Keratinocyte (primary cell): ENCODE measurements around the gene GPR62. TPM values are rescaled to one million over a fixed set of nuclear protein-coding genes. Genes with fewer than 3 reads are reported as not detected.

Experiments used
- DNase-seq: peaks from one replicate; pipeline ENCODE4 v3.0.0-alpha.2; 2011; ENCODE audit warnings: low read depth, missing footprints, low spot score
- FAIRE-seq: peaks from 2 replicates; lab custom pipeline; 2011; peaks lifted over from hg19 to GRCh38; lab: Jason Lieb, UNC
- H2AFZ ChIP-seq: 2 replicates; pipeline ENCODE4 v1.6.0; 2012; ENCODE audit warnings: low read length, control low read depth, inconsistent platforms; ENCODE audit not compliant: control insufficient read depth
- H3K27ac ChIP-seq: 2 replicates; pipeline ENCODE4 v1.5.1; 2011; ENCODE audit warnings: low read length; ENCODE audit not compliant: control insufficient read depth, insufficient read depth
- H3K27me3 ChIP-seq: 3 replicates; pipeline ENCODE4 v1.6.0; 2011; ENCODE audit warnings: low read length; ENCODE audit not compliant: control insufficient read depth, insufficient read depth; ENCODE audit errors: extremely low read depth
- H3K36me3 ChIP-seq, 2 experiments: 2 replicates in 1 of 2; 3 replicates in 1 of 2; pipeline ENCODE4 v1.5.1; 2011; ENCODE audit warnings: low read length in 2 of 2, mild to moderate bottlenecking in 1 of 2; ENCODE audit not compliant: control insufficient read depth in 2 of 2, insufficient read depth in 2 of 2; ENCODE audit errors: extremely low read depth in 1 of 2
- H3K4me1 ChIP-seq: 3 replicates; pipeline ENCODE4 v1.5.1; 2011; ENCODE audit warnings: low read length; ENCODE audit not compliant: control insufficient read depth, insufficient read depth; ENCODE audit errors: extremely low read depth
- H3K4me2 ChIP-seq: 3 replicates; pipeline ENCODE4 v1.6.0; 2011; ENCODE audit warnings: low read depth, low read length; ENCODE audit not compliant: control insufficient read depth, insufficient read depth; ENCODE audit errors: extremely low read depth
- H3K4me3 ChIP-seq, 3 experiments: fragments of 200-600 bp in 1 of 3; sonication (generic) in 1 of 3; 2 replicates in 2 of 3; 3 replicates in 1 of 3; pipeline ENCODE4 v1.5.1; 2011 to 2016; ENCODE audit warnings: low read length in 3 of 3, mild to moderate bottlenecking in 3 of 3, control low read depth in 2 of 3, inconsistent platforms in 1 of 3, low read depth in 1 of 3, mixed read lengths in 1 of 3, mixed run types in 1 of 3, moderate library complexity in 1 of 3; ENCODE audit not compliant: control insufficient read depth in 2 of 3, insufficient read depth in 2 of 3; ENCODE audit errors: extremely low read depth in 1 of 3
- H3K79me2 ChIP-seq: 2 replicates; pipeline ENCODE4 v1.6.0; 2012; ENCODE audit warnings: low read length; ENCODE audit not compliant: control insufficient read depth, insufficient read depth
- H3K9ac ChIP-seq: 3 replicates; pipeline ENCODE4 v1.6.0; 2011; ENCODE audit warnings: low read length; ENCODE audit not compliant: control insufficient read depth, insufficient read depth; ENCODE audit errors: extremely low read depth
- H3K9me1 ChIP-seq: 3 replicates; pipeline ENCODE4 v1.6.0; 2011; ENCODE audit warnings: low read length; ENCODE audit not compliant: control insufficient read depth, insufficient read depth; ENCODE audit errors: extremely low read depth
- H3K9me3 ChIP-seq: 2 replicates; pipeline ENCODE4 v1.5.1; 2012; ENCODE audit warnings: low read depth, low read length; ENCODE audit not compliant: control insufficient read depth
- H4K20me1 ChIP-seq: 3 replicates; pipeline ENCODE4 v1.6.0; 2011; ENCODE audit warnings: low read length; ENCODE audit not compliant: control insufficient read depth, insufficient read depth; ENCODE audit errors: extremely low read depth
- EZH2 ChIP-seq: IDR thresholded peaks from one replicate; pipeline ENCODE4 v1.6.1; 2012; ENCODE audit warnings: inconsistent platforms, mild to moderate bottlenecking, low read length, moderate library complexity
- dilution Hi-C: fragments of 300-500 bp; cut with MboI; formaldehyde crosslinking; loops from one replicate; pipeline ENCODE4 v1.7.0; 2020; ENCODE audit warnings: low sequenced_read_pairs; ENCODE audit not compliant: extremely low pct_ligation_motif_present
- polyA plus RNA-seq, 5 experiments: library from polyadenylated mRNA; depleted of rRNA in 3 of 5; stranded (reverse) in 3 of 5; stranded (forward) in 1 of 5; unstranded in 1 of 5; fragments of >200 nt; gene quantifications; 1 replicate in 1 of 5; 2 replicates in 3 of 5; 3 replicates in 1 of 5; pipeline versions ENCODE4 v1.2.1 to v1.2.3, GENCODE V29; 2011 to 2012; ENCODE audit warnings: missing spikeins in 2 of 5, low read depth in 1 of 5, low replicate concordance in 1 of 5
- TF ChIP-seq, protein P1 (sequence below), 3 experiments: IDR thresholded peaks in 1 of 3; conservative IDR thresholded peaks in 1 of 3; optimal IDR thresholded peaks in 1 of 3; 2 replicates in 2 of 3; 3 replicates in 1 of 3; pipeline versions ENCODE3 to v1.5.1; 2011; ENCODE audit warnings: low read length in 3 of 3, mild to moderate bottlenecking in 3 of 3, moderate library complexity in 2 of 3, control low read depth in 1 of 3, inconsistent platforms in 1 of 3; ENCODE audit not compliant: insufficient read depth in 2 of 3; ENCODE audit errors: extremely low read depth in 1 of 3

GPR62 gene
- polyA plus RNA-seq, 1 donor (not counting 4 experiments of a cell fraction or from before 2014, with no cell fraction given) = not detected

DNA sequence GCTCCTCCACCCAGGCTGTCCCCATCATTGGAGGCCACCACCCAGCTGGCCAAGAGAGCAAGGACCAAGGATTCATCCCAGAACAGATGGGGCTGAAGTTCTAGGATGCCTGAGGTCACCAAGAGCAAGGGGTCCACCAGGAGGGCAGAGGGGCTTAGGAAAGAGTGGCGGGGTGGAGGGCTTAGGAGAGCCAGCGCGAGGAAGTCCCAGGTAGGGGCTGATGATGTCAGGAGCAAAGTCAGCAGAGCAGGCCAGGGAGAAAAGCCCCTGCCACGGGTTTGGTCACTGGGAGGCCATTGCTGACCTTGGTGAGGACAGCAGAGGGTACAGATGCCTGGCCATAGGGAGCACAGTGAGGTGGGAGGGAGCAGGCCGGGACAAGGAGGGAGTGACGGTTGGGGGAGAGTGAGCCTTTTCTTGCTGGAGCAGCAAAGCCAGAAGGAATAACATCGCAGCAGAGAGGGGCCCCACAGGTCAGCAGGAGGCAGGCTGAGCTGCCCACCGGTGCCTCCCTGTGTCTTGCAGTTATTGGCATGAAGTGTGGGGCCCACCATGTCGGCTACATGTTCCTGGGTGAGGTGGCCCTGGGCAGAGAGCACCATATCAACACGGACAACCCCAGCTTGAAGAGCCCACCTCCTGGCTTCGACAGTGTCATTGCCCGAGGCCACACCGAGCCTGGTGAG is 7.8 kb upstream of the GPR62 start:
- Histone ChIP-seq H2AFZ (no peak overlapping the region), H3K9me1 (no peaks in the 10 kb centered on the region), H3K27me3 (peaks cover 2% of the 10 kb centered on the region), H3K79me2 (no peaks in the 10 kb centered on the region), H3K4me3 (no peak overlapping the region), H3K27ac (no peak overlapping the region), H3K4me1 (peaks cover 8% of the 10 kb centered on the region), H3K9ac (no peak overlapping the region), H3K9me3 (no peaks in the 10 kb centered on the region), H3K36me3 (peaks cover 0 to 1% of the 10 kb centered on the region in 2 experiments), H3K4me2 (no peak overlapping the region), H4K20me1 (no peaks in the 10 kb centered on the region)
- TF ChIP-seq EZH2 = no peak
- TF ChIP-seq, protein P1, sequence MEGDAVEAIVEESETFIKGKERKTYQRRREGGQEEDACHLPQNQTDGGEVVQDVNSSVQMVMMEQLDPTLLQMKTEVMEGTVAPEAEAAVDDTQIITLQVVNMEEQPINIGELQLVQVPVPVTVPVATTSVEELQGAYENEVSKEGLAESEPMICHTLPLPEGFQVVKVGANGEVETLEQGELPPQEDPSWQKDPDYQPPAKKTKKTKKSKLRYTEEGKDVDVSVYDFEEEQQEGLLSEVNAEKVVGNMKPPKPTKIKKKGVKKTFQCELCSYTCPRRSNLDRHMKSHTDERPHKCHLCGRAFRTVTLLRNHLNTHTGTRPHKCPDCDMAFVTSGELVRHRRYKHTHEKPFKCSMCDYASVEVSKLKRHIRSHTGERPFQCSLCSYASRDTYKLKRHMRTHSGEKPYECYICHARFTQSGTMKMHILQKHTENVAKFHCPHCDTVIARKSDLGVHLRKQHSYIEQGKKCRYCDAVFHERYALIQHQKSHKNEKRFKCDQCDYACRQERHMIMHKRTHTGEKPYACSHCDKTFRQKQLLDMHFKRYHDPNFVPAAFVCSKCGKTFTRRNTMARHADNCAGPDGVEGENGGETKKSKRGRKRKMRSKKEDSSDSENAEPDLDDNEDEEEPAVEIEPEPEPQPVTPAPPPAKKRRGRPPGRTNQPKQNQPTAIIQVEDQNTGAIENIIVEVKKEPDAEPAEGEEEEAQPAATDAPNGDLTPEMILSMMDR (optimal IDR thresholded peaks at IDR 0.05 in 1 of 3, IDR thresholded peaks at IDR 0.05 in 1 of 3, conservative IDR thresholded peaks at IDR 0.05 in 1 of 3; ENCODE audit: extremely low read depth in 1 of 3, insufficient read depth in 2 of 3, low read length in 3 of 3) = no peak
- no peak for FAIRE-seq
- dilution Hi-C loops = no loop called here
- DNase-seq = no peak

DNA sequence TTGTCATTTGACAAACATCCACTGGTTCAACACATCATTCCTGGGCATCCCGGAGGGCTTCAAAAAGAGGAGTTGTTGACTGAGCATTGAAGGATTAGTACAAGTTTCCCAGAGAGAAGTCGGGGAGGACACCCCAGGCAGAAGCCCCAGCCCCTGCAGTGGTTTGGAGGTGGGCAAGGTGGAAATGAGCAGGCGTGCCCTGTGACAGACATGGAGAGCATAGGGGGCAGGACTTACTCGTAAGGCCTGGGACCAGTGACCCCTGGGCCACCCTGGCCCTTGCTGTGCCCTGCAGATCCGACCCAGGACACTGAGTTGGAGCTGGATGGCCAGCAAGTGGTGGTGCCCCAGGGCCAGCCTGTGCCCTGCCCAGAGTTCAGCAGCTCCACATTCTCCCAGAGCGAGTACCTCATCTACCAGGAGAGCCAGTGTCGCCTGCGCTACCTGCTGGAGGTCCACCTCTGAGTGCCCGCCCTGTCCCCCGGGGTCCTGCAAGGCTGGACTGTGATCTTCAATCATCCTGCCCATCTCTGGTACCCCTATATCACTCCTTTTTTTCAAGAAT is 7.1 kb upstream of the GPR62 start:
- Histone ChIP-seq H3K27me3 (peaks cover 4% of the 10 kb centered on the region), H3K36me3 (peaks cover 0 to 1% of the 10 kb centered on the region in 2 experiments), H3K9me1 (no peaks in the 10 kb centered on the region), H3K4me3 (no peak overlapping the region), H2AFZ (no peak overlapping the region), H3K27ac (no peak overlapping the region), H3K9ac (no peak overlapping the region), H3K9me3 (no peaks in the 10 kb centered on the region), H3K79me2 (no peaks in the 10 kb centered on the region), H4K20me1 (no peaks in the 10 kb centered on the region), H3K4me2 (no peak overlapping the region), H3K4me1 (peaks cover under 1% of the 10 kb centered on the region)
- FAIRE-seq (no peak), DNase-seq (no peak)
- dilution Hi-C loops = no loop called here
- TF ChIP-seq, protein P1 (optimal IDR thresholded peaks at IDR 0.05 in 1 of 3, IDR thresholded peaks at IDR 0.05 in 1 of 3, conservative IDR thresholded peaks at IDR 0.05 in 1 of 3; ENCODE audit: extremely low read depth in 1 of 3, insufficient read depth in 2 of 3, low read length in 3 of 3) = no peak
- TF ChIP-seq EZH2 = no peak
